ENCODE results near the gene CDH23. TPM values are rescaled to one million over a fixed set of nuclear protein-coding genes. Genes with fewer than 3 reads are reported as not detected.

CDH23 gene
- total and polyA plus RNA-seq, 2 experiments from 2014 or later, result 0.30 to 1.5 TPM

DNA sequence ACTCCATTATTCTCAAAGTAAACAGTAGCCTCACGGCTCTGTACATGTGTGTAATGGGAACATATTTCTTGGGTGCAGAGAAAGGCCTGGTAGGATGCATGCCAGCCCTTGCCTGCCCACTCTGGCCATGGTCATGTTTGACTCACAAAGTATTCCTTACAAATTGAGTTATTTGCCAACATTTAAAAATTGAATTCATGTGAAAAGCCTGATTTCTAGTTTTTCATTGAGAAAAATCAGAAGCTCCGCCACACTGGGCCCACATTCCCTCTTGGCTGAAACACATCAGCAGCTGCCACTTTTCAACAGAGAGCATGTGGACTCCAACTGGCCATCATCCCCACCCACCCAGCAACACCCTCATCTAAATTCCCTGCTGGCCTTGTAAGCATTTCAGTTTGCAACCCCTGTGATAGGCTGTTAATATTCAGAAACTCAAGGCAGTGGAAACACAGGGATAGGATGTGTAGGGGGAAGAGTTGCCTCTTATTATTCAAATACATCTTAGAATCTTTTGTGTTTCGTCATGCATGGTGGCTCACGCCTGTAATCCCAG, 40.9 kb downstream of the CDH23 start:
- Histone ChIP-seq H3K27me3 (no peaks in the 10 kb centered on the region), H3K79me2 (no peaks in the 10 kb centered on the region), H3K9me3 (ENCODE audit: low read depth) (no peaks in the 10 kb centered on the region), H3K27ac (no peak overlapping the region), H4K20me1 (ENCODE audit: insufficient read depth, poor library complexity, severe bottlenecking) (no peaks in the 10 kb centered on the region), H2AFZ (no peak overlapping the region), H3K36me3 (replicated peaks; ENCODE audit: insufficient read depth, low read depth) (no peaks in the 10 kb centered on the region), H3K4me3 (no peak overlapping the region), H3K9me2 (replicated peaks; ENCODE audit: insufficient read depth) (no peaks in the 10 kb centered on the region), H3K4me2 (no peak overlapping the region), H3K4me1 (ENCODE audit: insufficient read depth) (no peaks in the 10 kb centered on the region)
- 90% methylated on average over 4 of the region's 4 CpGs for WGBS (ENCODE audit: low lambda C conversion rate, missing lambda C conversion rate)
- TF ChIP-seq EZH2 (IDR thresholded peaks at IDR 0.05; ENCODE audit: borderline replicate concordance) (no peak), EZH2phosphoT487 (IDR thresholded peaks at IDR 0.05; ENCODE audit: low read depth, severe bottlenecking, unreplicated experiment) (no peak)
- TF ChIP-seq, protein P1, sequence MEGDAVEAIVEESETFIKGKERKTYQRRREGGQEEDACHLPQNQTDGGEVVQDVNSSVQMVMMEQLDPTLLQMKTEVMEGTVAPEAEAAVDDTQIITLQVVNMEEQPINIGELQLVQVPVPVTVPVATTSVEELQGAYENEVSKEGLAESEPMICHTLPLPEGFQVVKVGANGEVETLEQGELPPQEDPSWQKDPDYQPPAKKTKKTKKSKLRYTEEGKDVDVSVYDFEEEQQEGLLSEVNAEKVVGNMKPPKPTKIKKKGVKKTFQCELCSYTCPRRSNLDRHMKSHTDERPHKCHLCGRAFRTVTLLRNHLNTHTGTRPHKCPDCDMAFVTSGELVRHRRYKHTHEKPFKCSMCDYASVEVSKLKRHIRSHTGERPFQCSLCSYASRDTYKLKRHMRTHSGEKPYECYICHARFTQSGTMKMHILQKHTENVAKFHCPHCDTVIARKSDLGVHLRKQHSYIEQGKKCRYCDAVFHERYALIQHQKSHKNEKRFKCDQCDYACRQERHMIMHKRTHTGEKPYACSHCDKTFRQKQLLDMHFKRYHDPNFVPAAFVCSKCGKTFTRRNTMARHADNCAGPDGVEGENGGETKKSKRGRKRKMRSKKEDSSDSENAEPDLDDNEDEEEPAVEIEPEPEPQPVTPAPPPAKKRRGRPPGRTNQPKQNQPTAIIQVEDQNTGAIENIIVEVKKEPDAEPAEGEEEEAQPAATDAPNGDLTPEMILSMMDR (IDR thresholded peaks at IDR 0.05; ENCODE audit: poor library complexity), result no peak
- no peak for DNase-seq (ENCODE audit: low spot score)

DNA sequence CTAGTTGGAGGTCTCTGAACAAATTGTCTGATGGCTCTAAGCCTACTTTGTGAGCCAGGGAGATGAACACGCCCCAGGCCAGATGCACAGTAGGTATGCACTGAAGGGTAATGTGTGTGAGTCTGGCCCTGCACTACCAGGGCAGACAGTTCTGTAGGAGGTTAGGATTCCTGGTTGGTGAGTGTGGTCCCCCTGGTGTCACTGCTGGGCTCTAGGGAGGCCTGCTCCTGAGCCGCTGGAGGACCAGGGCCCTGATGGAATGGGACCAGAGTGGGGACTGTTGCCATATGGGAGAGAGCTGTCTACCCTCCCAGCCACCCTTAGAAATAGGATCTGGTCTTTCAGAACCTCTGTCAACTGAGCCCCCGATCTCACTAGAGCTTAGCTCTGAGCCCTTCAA, 42.0 kb downstream of the CDH23 start:
- WGBS (ENCODE audit: low lambda C conversion rate, missing lambda C conversion rate), result 94% methylated on average over 3 of the region's 3 CpGs
- Histone ChIP-seq H3K9me2 (replicated peaks; ENCODE audit: insufficient read depth) (no peaks in the 10 kb centered on the region), H3K9me3 (ENCODE audit: low read depth) (no peaks in the 10 kb centered on the region)

DNA sequence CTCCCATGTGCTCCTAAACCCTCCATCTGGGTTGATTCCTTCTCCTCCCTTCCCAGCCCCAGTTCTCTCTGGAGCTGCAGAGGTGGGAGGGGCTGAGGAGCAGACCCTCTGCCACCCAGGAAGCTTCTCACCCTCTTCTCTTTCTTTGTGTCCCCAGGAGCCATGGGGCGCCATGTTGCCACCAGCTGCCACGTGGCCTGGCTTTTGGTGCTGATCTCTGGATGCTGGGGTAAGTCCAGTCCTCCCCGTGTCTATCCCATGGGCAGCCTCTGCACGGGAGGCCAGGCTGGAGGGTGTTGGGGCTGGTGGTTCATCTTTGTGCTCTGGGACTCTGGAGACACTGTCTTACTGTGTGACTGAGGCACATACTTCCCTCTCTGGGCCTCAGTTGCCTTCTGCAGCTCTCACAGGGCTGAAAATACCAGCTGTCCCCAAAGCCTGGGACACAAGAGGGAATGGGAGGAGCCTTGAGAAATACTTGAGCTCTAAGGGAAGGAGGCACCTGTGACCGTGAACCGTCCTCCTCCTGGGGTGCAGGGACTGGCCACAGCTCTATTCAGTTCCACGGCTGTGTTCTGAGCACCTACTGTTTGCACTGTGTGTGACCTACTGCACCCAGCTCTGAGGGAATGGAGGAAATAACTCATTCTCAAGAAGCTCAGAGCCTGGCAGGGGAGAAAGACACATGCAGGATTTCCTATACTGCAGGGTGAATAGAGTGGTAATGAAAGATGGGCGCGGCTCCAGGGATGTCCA, 43.1 kb downstream of the CDH23 start:
- Histone ChIP-seq H3K79me2 (no peaks in the 10 kb centered on the region), H2AFZ (no peak overlapping the region), H3K4me1 (ENCODE audit: insufficient read depth) (no peaks in the 10 kb centered on the region), H3K9me3 (ENCODE audit: low read depth) (no peaks in the 10 kb centered on the region), H3K27ac (no peak overlapping the region), H3K9me2 (replicated peaks; ENCODE audit: insufficient read depth) (no peaks in the 10 kb centered on the region), H4K20me1 (ENCODE audit: insufficient read depth, poor library complexity, severe bottlenecking) (no peaks in the 10 kb centered on the region), H3K4me3 (no peak overlapping the region), H3K36me3 (replicated peaks; ENCODE audit: insufficient read depth, low read depth) (no peaks in the 10 kb centered on the region), H3K4me2 (no peak overlapping the region), H3K27me3 (no peaks in the 10 kb centered on the region)
- WGBS (ENCODE audit: low lambda C conversion rate, missing lambda C conversion rate), result 88% methylated on average over 9 of the region's 9 CpGs
- DNase-seq (ENCODE audit: low spot score), result no peak
- TF ChIP-seq, protein P1 (IDR thresholded peaks at IDR 0.05; ENCODE audit: poor library complexity), result no peak
- TF ChIP-seq EZH2phosphoT487 (IDR thresholded peaks at IDR 0.05; ENCODE audit: low read depth, severe bottlenecking, unreplicated experiment) (no peak), EZH2 (IDR thresholded peaks at IDR 0.05; ENCODE audit: borderline replicate concordance) (no peak)

More for the DNA sequence above, 42.0 kb downstream of the CDH23 start:
- Histone ChIP-seq H2AFZ (no peak overlapping the region), H4K20me1 (ENCODE audit: insufficient read depth, poor library complexity, severe bottlenecking) (no peaks in the 10 kb centered on the region), H3K36me3 (replicated peaks; ENCODE audit: insufficient read depth, low read depth) (no peaks in the 10 kb centered on the region), H3K27ac (no peak overlapping the region), H3K4me2 (no peak overlapping the region), H3K4me1 (ENCODE audit: insufficient read depth) (no peaks in the 10 kb centered on the region), H3K4me3 (no peak overlapping the region), H3K27me3 (no peaks in the 10 kb centered on the region), H3K79me2 (no peaks in the 10 kb centered on the region)
- no peak for DNase-seq (ENCODE audit: low spot score)
- TF ChIP-seq EZH2 (IDR thresholded peaks at IDR 0.05; ENCODE audit: borderline replicate concordance) (no peak), EZH2phosphoT487 (IDR thresholded peaks at IDR 0.05; ENCODE audit: low read depth, severe bottlenecking, unreplicated experiment) (no peak)
- TF ChIP-seq, protein P1 (IDR thresholded peaks at IDR 0.05; ENCODE audit: poor library complexity), result no peak
